Cortex of kidney (tissue), 1 donor: ENCODE measurements around the gene TRIM25.
A peak's percentile ranks its signal among the peaks of the same experiment; 100 is the strongest.
"Not testable (repeated sequence)": the region's sequence is repeated elsewhere in the genome, so short reads cannot be mapped to it uniquely, and the experiment has no call there.

Experiments
- DNase-seq: peaks from one replicate; lab custom pipeline; 2025; lab: John Stamatoyannopoulos, UW

The TRIM25 gene, protein sequence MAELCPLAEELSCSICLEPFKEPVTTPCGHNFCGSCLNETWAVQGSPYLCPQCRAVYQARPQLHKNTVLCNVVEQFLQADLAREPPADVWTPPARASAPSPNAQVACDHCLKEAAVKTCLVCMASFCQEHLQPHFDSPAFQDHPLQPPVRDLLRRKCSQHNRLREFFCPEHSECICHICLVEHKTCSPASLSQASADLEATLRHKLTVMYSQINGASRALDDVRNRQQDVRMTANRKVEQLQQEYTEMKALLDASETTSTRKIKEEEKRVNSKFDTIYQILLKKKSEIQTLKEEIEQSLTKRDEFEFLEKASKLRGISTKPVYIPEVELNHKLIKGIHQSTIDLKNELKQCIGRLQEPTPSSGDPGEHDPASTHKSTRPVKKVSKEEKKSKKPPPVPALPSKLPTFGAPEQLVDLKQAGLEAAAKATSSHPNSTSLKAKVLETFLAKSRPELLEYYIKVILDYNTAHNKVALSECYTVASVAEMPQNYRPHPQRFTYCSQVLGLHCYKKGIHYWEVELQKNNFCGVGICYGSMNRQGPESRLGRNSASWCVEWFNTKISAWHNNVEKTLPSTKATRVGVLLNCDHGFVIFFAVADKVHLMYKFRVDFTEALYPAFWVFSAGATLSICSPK

GRCh38 chr17:56913867-56914580 lies at the start of gene TRIM25:
TSS of gene TRIM25 (minus strand) at chr17:56914049. CDS start at chr17:56913988, 61 bp downstream.
- peak; percentile 92 for DNase-seq

DNA sequence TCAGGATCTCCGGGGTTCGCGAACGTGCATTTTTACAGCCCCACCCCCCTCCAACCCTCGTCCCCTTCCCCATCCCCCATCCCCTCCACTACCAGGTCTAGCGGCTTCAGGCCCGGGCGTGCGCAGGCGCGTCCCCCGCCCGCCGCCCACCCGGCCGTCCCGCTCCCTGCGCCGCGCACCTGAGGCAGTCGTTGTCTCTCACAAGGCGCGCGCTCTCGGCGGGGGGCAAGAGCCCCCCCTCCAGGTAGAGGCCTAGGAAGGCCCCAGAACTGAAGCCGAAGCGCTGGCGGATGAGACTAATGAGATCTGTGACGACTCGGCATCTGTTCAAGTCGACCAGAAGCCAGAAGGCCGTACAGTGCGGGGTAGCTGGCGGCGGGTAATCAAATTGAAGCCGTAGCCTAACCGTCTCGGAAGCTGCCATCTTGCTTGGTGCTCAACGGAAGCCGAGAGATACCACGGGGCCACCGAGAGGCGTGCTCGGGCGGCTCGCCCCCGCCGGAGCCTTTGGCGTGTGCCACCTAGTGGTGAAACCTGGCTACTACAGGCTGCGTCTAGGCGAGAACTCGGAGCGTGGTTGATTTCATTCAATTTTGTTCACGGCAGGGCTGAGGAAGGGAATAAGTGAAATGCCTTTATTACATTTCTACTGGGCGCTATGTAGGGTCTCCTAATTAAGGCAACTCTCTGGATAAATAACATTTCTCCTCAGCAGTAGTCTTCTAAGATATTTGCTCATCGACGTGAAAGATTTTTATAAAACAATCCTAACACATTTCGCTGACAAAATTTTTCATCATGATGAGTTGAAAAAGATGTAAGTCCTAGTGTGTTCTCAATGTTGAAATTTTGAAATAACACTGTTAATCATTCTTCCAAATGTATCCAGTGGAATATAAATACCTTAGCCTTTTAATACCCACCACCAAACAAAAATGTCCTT lies 47.0 kb upstream of the TRIM25 start, which contains the start of gene COIL:
Gene COIL, minus strand, starts transcription at position 455 of the 943 bp plus-strand sequence. Its CDS starts 31 bp downstream, at position 424.
- DNase-seq: peak; percentile 26

DNA sequence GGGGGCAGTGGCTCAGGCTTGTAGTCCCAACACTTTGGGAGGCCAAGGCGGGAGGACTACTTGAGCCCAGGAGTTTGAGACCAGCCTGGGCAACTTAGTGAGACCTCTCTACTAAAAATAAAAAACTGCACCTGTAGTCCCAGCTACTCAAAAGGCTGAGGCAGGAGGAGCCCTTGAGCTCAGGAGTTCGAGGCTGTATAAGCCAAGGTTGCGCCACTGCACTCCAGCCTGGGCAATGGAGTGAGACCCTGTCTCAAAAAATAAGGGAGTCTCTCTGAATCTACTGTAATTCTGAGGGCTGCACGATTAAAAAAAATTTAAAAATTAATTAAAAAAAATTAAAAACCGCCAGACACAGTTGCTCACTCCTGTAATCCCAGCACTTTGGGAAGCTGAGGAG lies 43.1 kb upstream of the TRIM25 start:
- no peak for DNase-seq

GRCh38 chr17:56949595-56949994 lies 35.7 kb upstream of the TRIM25 start:
- no peak for DNase-seq

DNA sequence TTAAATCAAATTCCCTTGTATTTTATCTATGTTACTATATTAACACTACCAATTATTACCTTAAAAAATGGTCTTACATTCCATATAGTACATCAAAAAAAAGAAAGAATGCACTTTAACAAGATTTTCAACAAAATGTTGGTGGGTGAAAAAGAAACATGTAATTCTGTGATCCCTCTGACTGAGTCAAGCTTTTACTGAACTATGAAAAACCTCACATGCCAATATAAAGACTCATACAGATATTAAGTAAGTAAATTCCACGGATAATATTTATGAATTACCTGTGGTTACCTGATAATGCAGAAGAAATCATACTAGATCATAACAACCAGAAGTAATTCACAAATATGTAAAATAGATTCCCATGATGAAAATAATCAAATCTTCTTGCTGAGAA lies 34.6 kb upstream of the TRIM25 start:
- no peak for DNase-seq

GRCh38 chr17:56947741-56948140 lies 33.9 kb upstream of the TRIM25 start:
- DNase-seq: no peak

GRCh38 chr17:56945938-56946505 lies 32.2 kb upstream of the TRIM25 start:
- no peak for DNase-seq

GRCh38 chr17:56943505-56944125 lies 29.8 kb upstream of the TRIM25 start:
- no peak for DNase-seq

- DNase-seq: no peak
Measured at GRCh38 chr17:56939869-56940484, 26.1 kb upstream of the TRIM25 start.

GRCh38 chr17:56938206-56938605 lies 24.4 kb upstream of the TRIM25 start:
- DNase-seq: not testable (repeated sequence)

DNA sequence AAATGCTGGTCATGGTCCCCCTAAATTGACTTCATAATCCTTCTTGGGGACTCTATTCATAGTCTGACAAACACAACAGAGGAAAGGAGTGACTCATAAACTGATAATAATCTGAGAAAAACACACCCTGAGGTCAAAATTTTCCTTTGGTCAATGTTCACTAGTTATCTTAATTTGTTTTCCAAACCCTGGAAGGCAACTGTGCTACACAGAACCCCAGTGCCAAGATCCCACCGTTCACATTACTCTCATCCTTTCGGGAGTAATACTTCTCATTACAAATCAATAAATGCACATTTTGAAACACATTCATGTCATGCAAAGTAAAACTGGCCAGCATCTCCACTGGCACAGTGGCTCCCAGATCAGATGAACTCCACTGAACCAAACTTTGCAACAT lies 23.8 kb upstream of the TRIM25 start:
- no peak for DNase-seq

- DNase-seq: no peak
Measured at GRCh38 chr17:56936697-56937322, 23.0 kb upstream of the TRIM25 start.

- DNase-seq: no peak
Measured at GRCh38 chr17:56935461-56935860, 21.6 kb upstream of the TRIM25 start.

GRCh38 chr17:56934280-56934679 lies 20.4 kb upstream of the TRIM25 start:
- no peak for DNase-seq

DNA sequence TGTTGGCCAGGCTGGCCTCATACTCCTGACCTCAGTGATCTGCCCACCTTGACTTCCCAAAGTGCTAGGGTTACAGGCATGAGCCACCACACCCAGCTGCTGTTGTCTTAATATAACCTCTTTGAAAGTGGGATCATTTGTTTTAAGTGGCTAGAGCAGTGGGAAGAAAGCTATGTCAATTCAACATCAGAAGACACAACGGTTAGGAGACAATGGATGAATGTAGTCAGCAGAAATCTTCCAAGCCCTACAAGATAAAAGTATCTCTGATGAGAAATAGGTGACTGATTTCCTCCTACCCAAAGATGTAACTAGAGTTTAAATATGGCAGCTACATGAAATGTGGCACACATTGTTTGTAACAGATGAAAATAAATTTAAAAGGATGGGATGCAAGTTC lies 20.0 kb upstream of the TRIM25 start:
- DNase-seq: no peak

DNA sequence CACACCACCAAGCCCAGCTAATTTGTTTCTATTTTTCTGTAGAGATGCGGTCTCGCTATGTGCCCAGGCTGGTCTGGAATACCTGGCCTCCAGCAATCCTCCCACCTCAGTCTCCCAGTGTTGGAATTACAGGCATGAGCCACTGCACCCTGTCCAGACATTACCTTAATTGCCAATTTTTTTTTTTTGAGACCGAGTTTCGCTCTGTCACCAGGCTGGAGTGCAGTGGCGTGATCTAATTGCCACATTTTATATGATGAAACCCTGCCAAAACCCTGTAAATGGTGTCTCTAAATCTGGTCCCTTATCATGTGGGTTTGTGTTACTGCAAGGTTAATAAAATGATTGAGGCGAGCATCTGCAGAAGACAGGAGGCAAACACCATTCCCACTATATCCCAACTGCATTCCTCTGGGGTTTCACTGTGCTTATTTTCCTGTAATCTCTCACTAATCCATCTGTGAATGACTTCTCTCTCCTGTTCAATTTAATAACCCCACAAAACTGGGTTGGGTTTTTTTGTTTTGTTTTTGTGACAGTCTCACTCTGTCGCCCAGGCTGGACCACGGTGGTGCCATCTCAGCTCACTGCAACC lies 19.4 kb upstream of the TRIM25 start:
- no peak for DNase-seq

DNA sequence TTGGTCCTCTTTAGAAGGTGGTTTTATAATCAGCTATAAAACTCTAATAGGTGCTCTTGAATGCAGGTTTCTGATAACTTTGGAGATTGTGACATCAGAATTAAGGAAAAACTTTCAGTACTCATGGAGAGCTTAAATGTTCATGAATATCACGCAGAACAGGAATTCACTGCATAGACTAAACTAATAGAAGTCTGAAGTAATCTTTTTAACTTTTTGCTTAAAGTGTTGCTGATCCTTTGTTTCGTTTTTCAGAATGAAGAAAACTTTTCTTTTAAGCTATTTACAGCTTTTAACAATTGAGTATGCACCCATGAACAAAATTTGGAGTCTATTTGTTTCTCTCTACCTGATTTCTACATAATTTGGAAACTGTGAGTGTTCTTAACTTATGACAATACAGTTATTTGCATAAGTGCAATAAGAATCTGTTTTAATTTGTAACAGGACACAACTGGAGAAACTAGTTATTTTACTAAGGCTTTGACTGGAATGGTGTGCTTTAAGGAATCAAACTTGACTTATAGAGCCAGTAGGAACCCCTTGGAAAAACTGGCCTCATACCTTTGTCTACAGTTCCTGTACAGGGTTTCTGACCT lies 17.0 kb upstream of the TRIM25 start:
- no peak for DNase-seq

DNA sequence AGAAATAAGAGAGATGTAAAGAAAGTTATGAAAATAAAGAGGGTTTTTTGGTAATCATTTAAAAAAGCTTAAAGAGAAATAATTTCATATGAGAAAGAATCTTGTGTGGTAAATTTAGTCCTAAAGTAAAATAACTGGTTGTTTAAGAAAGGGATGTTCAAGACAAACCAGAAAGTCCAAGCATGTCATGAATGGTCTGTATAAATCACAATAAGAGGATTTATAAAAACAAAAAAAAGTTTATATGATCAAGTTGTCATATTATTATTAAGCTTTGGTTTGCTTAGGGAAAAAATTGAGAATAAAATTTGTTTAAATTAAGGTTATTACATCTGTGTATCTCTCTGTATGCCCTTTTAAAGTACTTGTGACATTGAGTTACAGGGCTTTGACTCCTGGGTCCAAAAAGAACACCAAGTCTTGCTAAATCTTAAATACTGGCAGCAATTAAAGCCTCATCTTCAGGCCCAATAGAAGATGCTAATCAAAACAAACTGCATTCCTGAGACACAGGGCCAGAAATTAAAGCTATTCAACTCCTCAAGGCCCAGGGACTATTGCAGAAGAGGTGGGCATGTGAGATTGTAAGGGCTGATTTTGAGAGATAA lies 15.6 kb upstream of the TRIM25 start:
- DNase-seq: no peak

GRCh38 chr17:56928586-56928985 lies 14.7 kb upstream of the TRIM25 start:
- no peak for DNase-seq
